ENCODE results near the gene RRM2.
A peak's percentile ranks its signal among the peaks of the same experiment; 100 is the strongest.

The RRM2 gene

DNA sequence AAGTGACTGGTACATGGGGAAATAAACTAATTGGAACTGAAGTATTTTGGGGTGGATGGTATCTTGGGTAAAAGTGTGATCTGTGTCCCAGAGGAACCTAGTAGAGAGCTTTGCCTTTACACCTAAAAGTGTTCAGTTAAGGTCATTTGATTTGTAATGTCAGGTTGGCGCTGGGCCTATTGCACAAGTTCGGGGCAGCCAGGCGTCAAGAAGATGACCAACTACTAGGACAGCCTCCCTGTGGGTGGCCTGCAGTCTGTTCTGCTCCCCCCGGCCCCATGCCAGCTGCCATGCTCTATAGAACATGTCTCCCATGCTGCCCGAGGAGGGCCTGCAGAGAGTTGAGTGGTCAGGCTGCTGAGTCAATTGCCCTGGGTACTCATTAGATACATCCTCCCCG lies 10.1 kb downstream of the RRM2 start:
- Mint-ChIP-seq H3K4me1 (peaks cover 0 to 1% of the 10 kb centered on the region in 2 donors), H3K4me3 (no peak overlapping the region), H3K9me3 (no peaks in the 10 kb centered on the region), H3K36me3 (peaks cover 0 to 7% of the 10 kb centered on the region in 2 donors), H3K27me3 (no peaks in the 10 kb centered on the region), H3K27ac (no peak overlapping the region)
- DNase-seq (no peak), ATAC-seq (replicated peaks) (no peak)

DNA sequence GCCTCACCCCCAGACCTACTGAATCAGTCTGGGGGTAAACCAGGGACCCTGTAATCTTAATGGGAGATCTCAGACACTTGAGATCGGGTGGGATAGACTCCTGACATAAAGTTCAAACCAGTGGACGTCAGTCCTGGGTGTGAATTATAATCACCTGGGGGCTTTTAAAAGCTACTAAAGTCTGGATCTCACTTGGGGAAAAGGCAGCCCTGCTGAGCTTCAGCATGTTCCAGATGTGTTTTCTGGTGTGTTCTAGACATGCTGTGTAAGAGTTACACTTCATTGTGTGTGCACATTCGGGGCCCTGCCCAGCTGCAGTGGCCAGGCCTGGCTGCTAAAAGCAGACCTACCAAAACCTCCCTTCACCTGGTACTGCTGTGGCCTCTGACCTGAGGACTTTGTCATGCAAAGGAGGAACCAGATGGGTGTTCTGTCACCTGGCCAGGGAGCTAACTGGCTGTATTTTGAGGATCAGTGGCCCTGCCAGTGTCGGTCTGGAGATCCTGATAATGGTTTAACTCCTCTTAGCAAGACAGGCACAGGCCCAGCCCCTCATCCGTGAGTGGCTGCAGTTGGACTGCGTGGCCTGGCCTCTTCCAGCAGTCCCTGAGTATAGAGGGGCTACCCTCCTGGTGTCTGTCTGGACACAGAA lies 10.6 kb downstream of the RRM2 start:
- H3K36me3 Mint-ChIP-seq = peaks cover 0 to 7% of the 10 kb centered on the region in 2 donors
- H3K9me3 Mint-ChIP-seq = no peaks in the 10 kb centered on the region
- no peaks in the 10 kb centered on the region for H3K27me3 Mint-ChIP-seq
- no peak overlapping the region for H3K4me3 Mint-ChIP-seq
- ATAC-seq (replicated peaks) (no peak), DNase-seq (no peak)
- H3K4me1 Mint-ChIP-seq = peaks cover 0 to 1% of the 10 kb centered on the region in 2 donors
- no peak overlapping the region for H3K27ac Mint-ChIP-seq

DNA sequence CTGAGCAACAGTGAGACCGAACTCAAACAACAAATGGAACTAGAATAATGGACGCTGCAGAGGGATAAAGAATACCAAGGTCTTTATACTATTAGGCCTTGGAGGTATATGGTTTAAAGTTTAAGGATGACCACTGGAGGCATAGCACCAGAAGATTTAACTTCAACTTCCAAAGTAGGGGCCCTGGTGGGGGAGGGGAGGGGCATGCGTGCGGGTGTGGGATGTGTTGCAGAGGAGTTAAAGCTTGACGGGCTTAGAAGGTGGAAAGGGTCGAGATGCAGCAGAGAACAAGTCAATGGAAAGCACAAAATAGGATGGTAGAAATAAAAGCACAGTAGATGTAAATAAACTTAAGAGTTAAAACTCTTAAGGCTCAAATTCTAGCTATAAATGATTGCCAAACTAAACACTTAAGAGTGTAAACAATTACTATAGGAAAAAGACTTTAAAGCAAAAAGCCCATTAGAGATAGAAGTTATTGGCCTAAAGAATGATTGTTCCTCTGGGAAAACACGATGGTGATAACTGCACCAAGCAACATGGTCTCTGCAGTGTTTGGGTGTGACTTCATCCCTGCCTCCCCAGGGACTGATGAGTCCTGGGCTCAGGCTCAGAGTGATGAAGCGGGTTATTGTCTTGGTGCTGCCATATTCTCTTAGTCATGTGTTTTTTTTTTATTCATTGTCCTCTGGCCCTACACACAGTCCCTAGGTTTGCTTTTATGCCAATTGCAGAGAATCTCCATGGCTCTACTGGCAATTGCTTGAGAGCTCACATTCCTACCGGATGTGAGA lies 13.0 kb downstream of the RRM2 start:
- no peak for DNase-seq
- H3K27ac Mint-ChIP-seq = peak overlapping the region; percentile 66
- H3K27me3 Mint-ChIP-seq = no peaks in the 10 kb centered on the region
- no peak overlapping the region for H3K4me3 Mint-ChIP-seq
- peak in 1 of 2 donors; percentile 50 for ATAC-seq (replicated peaks)
- H3K9me3 Mint-ChIP-seq = no peaks in the 10 kb centered on the region
- H3K4me1 Mint-ChIP-seq = peaks cover 0 to 1% of the 10 kb centered on the region in 2 donors
- no peaks in the 10 kb centered on the region for H3K36me3 Mint-ChIP-seq

DNA sequence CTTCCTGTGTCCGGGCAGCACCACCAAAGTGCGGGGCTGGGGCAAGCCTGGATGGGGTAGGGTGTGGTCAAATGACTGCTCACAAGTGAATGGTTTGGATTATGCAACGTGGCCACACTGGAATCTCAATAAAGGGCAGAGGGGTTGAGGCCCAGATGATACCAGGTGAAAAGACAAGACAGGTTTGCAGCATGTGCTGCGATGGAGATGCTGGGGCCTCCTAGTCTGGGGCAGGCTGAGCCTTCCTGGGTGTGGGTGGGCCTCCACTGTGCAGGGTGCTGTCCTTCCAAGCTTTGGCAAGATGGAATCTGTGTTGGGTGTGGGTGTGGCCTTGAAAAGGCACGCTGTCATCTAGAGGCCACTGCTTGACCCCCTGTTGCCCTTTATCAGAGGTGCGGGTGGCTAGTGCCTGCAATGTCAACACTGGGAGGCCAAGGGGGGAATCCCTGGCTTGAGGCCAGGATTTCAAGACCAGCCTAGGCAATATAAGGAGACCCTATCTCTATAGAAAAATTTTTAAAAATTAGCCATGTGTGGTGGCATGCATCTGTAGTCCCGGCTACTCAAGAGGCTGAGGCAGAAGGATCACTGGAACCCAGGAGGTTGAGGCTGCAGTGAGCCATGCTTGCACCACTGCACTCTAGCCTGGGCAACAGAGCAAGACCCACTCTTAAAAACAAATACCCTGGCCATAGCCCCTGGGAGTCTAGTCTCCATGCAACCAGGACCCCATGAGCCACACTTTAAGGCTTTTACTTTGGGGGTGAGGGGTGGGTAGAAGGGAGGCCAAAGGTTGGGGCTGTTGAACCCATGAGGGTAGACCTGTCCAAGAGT lies 13.8 kb downstream of the RRM2 start:
- Mint-ChIP-seq H3K4me3 (no peak overlapping the region), H3K4me1 (peaks cover 0 to 1% of the 10 kb centered on the region in 2 donors), H3K9me3 (no peaks in the 10 kb centered on the region), H3K27me3 (no peaks in the 10 kb centered on the region), H3K27ac (peak overlapping the region; percentile 66), H3K36me3 (peaks cover 0 to 1% of the 10 kb centered on the region in 2 donors)
- ATAC-seq (replicated peaks) (peak; percentile 6 to 14), DNase-seq (no peak)

DNA sequence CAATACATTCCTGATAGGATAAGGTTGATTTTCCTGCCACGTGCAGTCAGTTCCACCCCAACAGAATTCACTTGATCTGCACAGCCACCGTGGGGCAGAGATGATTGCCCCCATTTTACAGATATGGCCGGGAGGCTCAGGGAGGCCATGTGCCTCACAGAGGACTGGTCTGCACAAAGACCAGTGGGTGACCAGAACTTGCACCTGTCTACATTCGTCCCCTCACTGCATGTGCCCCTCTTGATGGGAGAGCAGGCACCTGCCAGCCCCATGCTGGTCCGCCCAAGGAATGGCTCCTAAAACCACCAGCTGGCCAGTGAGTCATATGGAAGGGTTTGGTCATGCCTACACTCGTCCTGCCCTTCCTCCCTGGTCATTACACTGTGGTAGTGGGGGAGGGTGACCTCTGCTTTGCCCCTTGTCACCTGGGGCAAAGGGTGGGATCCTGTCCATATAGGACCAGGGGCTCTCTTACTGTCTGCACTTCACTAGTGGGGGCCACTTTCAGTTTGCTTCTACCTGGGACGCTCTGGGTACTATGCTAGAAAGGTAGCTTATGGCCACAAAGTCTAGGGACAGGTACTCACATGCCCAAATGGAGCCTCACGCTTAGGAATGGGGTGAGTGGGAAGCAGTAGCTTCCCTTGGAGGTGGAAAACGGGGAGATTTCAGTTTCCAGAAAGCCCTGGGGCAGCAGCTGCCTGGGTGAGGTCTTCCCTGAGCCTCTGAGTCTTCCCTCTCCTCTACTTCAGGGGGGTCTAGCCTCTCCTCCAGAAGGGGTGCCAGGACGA lies 14.7 kb downstream of the RRM2 start:
- Mint-ChIP-seq H3K4me1 (peaks cover 3 to 4% of the 10 kb centered on the region in 2 donors), H3K9me3 (no peaks in the 10 kb centered on the region), H3K27ac (peak overlapping the region; percentile 68), H3K27me3 (no peaks in the 10 kb centered on the region), H3K4me3 (no peak overlapping the region), H3K36me3 (peaks cover 0 to 6% of the 10 kb centered on the region in 2 donors)
- ATAC-seq (replicated peaks) = no peak
- DNase-seq = no peak

DNA sequence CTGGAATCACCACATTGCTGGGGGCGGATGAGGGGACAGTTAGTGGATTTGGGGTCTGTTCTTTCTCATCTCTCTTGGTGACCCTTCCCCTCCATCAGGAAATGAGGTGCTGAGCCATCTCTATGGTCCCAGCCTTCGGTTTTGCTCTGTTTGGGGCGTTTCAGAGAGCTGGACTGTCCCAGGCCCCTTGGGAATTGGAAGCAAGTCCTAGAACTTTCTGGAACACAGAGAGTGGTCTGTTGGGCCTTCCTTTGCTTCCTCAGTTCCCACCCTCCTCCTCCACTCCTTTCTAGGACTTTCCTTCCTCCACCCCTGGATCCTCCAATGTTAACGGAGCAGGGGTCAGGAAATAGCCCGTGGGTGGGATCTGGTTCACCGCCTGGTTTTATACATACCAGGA lies 17.0 kb downstream of the RRM2 start:
- Mint-ChIP-seq H3K4me3 (no peak overlapping the region), H3K27ac (no peak overlapping the region), H3K36me3 (peaks cover 0 to 6% of the 10 kb centered on the region in 2 donors), H3K9me3 (no peaks in the 10 kb centered on the region), H3K27me3 (no peaks in the 10 kb centered on the region), H3K4me1 (peaks cover 3 to 4% of the 10 kb centered on the region in 2 donors)
- no peak for ATAC-seq (replicated peaks)
- DNase-seq = no peak

DNA sequence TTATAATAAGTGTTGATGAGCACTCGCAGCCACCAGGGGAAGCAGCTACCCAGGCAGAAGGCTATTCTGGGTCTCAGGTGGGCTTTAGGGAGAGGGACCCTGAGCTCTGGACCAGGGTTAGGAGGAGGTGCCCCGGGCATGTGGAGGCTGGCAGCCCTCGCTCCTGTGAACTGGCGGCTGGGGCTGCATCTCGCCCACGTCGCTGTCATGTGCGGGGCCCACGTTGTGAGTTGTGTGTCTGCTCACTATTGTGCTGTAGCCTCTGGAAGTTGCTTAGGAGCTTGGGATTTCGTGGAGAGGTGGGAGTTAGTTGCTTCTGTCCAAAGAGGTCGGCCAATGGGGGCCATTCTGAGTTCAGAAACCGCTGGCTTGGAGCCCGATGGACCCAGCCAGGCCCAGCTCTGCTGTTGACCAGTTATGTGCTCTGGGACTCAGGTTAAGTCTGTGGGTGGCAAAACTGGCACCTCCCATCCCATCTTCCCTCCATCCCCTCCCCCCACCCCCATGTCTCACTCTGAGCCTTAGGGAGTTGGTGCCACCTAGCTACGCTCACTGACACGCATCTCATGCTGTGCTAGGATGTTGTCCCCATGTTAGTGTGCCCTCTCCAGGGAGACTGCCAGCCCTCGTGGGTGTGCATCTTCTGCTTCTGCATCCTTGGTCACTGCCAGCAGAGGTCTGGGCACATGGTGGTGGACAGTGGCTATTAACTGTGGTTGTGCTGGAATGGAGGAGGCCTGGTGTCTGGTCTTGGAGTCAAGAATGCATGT lies 18.5 kb downstream of the RRM2 start:
- ATAC-seq (replicated peaks) (no peak), DNase-seq (no peak)
- H3K36me3 Mint-ChIP-seq = peaks cover 0 to 6% of the 10 kb centered on the region in 2 donors
- H3K27ac Mint-ChIP-seq = no peak overlapping the region
- no peak overlapping the region for H3K4me3 Mint-ChIP-seq
- H3K4me1 Mint-ChIP-seq = peaks cover 1 to 4% of the 10 kb centered on the region in 2 donors
- no peaks in the 10 kb centered on the region for H3K27me3 Mint-ChIP-seq
- no peaks in the 10 kb centered on the region for H3K9me3 Mint-ChIP-seq

DNA sequence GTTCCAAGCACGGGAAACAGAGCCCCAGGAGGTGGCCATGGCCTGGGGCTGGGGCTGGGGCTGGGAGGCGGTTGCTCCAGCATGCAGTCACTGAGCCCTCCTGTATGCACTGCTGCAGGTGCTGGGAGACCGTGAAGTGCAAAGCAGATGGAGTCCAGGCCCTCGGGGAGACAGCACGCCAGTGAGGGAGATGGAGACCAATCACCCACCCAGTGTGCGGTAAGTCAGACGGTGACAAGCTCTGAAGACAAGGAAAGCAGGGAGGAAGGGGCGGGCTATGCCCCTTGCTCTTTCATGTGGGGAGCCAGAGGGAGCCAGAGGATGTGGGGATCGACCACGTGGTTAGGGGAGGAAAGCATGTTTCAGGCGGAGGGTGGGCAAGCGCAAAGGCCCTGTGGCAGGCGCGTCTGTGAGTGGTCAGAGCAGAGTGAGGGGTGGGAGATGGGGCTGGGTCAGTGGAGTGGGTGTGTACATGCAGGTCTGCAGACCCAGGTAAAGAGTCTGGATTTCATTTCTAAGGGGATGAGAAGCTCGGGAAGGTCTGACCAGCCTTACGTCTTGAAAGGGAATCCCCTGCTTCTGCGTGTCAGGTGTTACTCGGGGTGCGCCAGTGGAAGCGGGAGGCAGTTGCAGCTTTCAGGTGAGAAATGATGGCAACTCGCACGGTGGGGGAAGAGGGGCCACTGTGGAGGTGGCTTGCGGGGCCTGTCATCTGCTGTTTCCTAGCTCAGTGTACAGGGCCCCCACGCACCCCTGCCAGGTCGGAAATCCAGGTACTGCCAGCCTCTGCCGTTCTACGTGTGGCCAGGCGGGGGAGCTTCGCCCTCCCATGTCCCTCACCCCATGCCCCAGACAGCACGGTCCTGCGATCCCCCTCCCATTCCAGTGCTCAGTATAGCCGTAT lies 19.4 kb downstream of the RRM2 start:
- peaks cover 1 to 4% of the 10 kb centered on the region in 2 donors for H3K4me1 Mint-ChIP-seq
- H3K36me3 Mint-ChIP-seq = peaks cover 0 to 6% of the 10 kb centered on the region in 2 donors
- H3K4me3 Mint-ChIP-seq = no peak overlapping the region
- H3K9me3 Mint-ChIP-seq = no peaks in the 10 kb centered on the region
- H3K27me3 Mint-ChIP-seq = no peaks in the 10 kb centered on the region
- no peak for DNase-seq
- H3K27ac Mint-ChIP-seq = no peak overlapping the region
- peak; percentile 78 to 84 for ATAC-seq (replicated peaks)

DNA sequence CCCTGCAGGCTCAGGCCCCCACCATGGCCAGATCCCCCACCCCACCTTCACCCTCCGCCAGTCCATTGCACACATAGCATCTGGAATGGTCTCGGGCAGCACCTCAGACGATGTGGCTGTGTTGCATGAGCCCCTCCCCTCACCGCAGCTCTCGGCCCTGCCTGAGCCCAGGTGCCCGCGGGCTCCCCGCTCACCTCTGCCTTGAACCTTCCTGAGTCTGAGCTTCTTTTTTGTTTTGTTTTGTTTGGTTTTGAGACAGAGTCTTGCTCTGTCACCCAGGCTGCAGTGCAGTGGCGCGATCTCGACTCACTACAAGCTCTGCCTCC lies 20.1 kb downstream of the RRM2 start:
- DNase-seq (no peak), ATAC-seq (replicated peaks) (no peak)
- Mint-ChIP-seq H3K4me3 (no peak overlapping the region), H3K4me1 (peaks cover 1 to 4% of the 10 kb centered on the region in 2 donors), H3K27me3 (no peaks in the 10 kb centered on the region), H3K36me3 (peaks cover 0 to 6% of the 10 kb centered on the region in 2 donors), H3K9me3 (no peaks in the 10 kb centered on the region), H3K27ac (no peak overlapping the region)

DNA sequence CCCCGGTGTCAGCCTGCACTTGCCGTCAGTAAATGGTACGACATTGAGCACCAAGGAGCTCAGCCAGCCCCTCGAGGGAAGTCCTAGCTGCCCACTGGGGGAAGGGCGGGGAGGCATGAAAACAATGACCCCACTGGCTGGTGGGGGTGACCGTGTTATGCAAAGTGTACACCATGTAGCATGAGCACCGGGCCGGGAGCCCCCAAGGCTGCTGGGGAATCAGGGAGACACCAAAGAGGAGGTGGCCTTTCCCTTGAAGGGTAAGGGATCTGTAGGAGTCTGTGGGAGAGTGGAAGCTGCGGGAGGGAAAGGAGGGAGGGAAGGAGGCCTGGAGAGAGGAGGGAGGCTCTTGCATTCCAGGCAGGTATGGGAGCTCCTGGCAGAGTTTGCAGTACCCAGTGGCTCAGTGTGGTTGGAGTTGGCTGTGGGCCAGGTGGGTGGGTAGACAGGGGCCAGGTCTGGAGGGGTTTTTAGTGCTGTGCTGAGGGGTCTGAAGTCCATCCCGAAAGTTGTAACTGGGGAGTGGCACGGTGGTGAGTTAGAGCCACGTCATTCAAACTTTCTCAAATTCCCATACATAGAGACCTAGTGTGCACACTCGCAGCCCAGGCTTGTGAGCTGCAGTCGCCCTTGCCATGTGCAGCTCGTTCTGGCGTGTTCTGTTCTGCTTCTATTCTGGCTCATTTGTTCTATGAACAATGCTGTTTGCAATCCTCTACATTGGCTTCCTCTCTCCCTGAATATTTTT lies 22.4 kb downstream of the RRM2 start:
- Mint-ChIP-seq H3K27ac (no peak overlapping the region), H3K36me3 (peaks cover 1 to 6% of the 10 kb centered on the region in 2 donors), H3K27me3 (no peaks in the 10 kb centered on the region), H3K9me3 (no peaks in the 10 kb centered on the region), H3K4me3 (no peak overlapping the region), H3K4me1 (peaks cover 1 to 4% of the 10 kb centered on the region in 2 donors)
- DNase-seq = no peak
- ATAC-seq (replicated peaks) = no peak

DNA sequence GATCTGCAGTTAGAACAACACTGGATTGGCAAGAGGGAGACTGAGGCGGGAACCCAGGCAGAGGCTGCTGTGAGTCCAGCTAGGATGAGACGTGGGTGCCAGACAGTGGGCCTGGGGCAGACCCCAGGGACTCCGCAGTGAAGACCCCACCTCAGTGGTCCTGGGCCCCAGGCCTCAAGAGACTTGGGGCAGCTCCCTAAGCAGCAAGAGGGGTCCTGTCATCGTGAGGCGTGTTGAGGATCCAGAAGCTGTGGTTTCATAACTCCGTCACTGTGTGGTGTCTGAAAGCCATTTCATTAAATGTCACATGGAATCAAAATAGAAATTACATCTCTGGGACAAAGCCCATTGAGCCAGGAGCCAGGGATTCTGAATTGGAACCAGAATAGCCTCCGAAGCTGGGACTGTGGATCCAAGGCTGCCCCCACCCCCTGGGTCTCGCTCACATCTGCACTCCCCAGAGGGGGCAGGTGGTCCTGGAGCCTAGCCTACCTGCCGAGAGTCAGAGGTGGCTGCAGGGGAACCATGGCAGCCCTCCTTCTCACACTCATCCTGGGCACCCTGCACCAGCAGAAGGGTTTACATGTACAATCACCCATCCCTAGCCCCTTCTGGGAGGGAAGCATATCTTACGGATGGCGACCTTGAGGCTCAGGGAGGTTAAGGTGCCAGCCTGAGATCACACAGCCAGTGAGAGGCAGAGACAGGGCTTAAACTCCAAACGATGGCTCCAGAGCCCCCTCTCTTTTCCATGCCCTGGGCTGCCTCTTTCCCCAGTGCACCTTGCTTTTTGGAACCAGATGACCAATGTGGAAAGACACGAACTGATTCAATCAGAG lies 23.2 kb downstream of the RRM2 start:
- H3K4me1 Mint-ChIP-seq = peaks cover 1 to 4% of the 10 kb centered on the region in 2 donors
- no peak overlapping the region for H3K4me3 Mint-ChIP-seq
- ATAC-seq (replicated peaks) (no peak), DNase-seq (no peak)
- H3K36me3 Mint-ChIP-seq = peaks cover 1 to 6% of the 10 kb centered on the region in 2 donors
- no peaks in the 10 kb centered on the region for H3K27me3 Mint-ChIP-seq
- H3K27ac Mint-ChIP-seq = no peak overlapping the region
- H3K9me3 Mint-ChIP-seq = no peaks in the 10 kb centered on the region
